GM12801 (cell line): Measurements from ENCODE around the gene CYRIA.

Experiments used
- CTCF ChIP-seq: IDR thresholded peaks from one replicate; pipeline ENCODE4 v1.5.1; 2011; ENCODE audit warnings: control low read depth; ENCODE audit not compliant: insufficient read length; ENCODE audit errors: extremely low read depth

CYRIA gene

GRCh38 chr2:16642088-16642487 lies 23.5 kb downstream of the CYRIA start:
- TF ChIP-seq CTCF = no peak

- no peak for TF ChIP-seq CTCF
Measured at GRCh38 chr2:16641509-16641908, 24.1 kb downstream of the CYRIA start.

GRCh38 chr2:16640867-16641266 lies 24.8 kb downstream of the CYRIA start:
- no peak for TF ChIP-seq CTCF

GRCh38 chr2:16640001-16640700 lies 25.5 kb downstream of the CYRIA start:
- TF ChIP-seq CTCF = no peak

- no peak for TF ChIP-seq CTCF
Measured at GRCh38 chr2:16639431-16639830, 26.2 kb downstream of the CYRIA start.

GRCh38 chr2:16638946-16639345 lies 26.7 kb downstream of the CYRIA start:
- TF ChIP-seq CTCF = no peak

GRCh38 chr2:16637304-16637703 lies 28.3 kb downstream of the CYRIA start:
- no peak for TF ChIP-seq CTCF
